Bronchial epithelial cell (primary cell): ENCODE measurements around the gene STAB1. TPM values are rescaled to one million over a fixed set of nuclear protein-coding genes. Genes with fewer than 3 reads are reported as not detected.

Experiments used
- DNase-seq: peaks from one replicate; pipeline ENCODE4 v3.0.0-alpha.2; 2010; ENCODE audit warnings: low read depth
- FAIRE-seq: peaks from 2 replicates; lab custom pipeline; 2011; peaks lifted over from hg19 to GRCh38; lab: Jason Lieb, UNC
- H3K27me3 ChIP-seq: 2 replicates; pipeline ENCODE4 v1.5.1; 2011; ENCODE audit warnings: low read length; ENCODE audit not compliant: control insufficient read depth, insufficient read depth
- H3K36me3 ChIP-seq: 2 replicates; pipeline ENCODE4 v1.5.1; 2011; ENCODE audit warnings: low read length; ENCODE audit not compliant: control insufficient read depth, insufficient read depth
- H3K4me3 ChIP-seq: 2 replicates; pipeline ENCODE4 v1.5.1; 2011; ENCODE audit warnings: mild to moderate bottlenecking, low read depth, low read length, control low read depth
- total RNA-seq: library from RNA; depleted of rRNA; stranded (reverse); fragments of >200 nt; gene quantifications from 2 replicates; pipeline ENCODE4 v1.2.1, GENCODE V29; 2014
- TF ChIP-seq, protein P1 (sequence below): IDR thresholded peaks from 2 replicates; pipeline ENCODE4 v1.5.1; 2011; ENCODE audit warnings: mild to moderate bottlenecking, moderate library complexity, low read length, control low read depth, inconsistent platforms; ENCODE audit not compliant: insufficient read depth, severe bottlenecking

The STAB1 gene
- total RNA-seq, 1 donor from 2014 or later: under 0.01 TPM

DNA sequence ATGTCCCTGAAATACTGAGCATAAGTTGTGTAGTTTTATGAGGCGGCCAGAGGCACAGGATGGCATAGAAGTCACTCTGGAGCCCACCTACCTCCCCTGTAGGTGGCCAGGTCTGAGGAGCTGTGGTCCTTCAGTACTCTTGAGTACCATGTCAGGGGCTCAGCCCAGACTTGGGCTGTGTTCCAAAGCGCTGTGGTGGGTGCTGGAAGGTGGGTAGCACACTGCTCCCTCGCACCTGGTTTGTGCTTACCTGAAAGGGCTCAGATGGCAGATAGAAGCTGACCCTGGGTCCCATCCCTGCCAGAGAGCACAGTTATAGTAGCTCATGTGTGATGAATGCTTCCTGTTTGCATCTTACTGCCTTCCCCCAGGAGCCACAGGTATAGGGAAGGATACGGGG lies 24.2 kb upstream of the STAB1 start:
- TF ChIP-seq, protein P1, sequence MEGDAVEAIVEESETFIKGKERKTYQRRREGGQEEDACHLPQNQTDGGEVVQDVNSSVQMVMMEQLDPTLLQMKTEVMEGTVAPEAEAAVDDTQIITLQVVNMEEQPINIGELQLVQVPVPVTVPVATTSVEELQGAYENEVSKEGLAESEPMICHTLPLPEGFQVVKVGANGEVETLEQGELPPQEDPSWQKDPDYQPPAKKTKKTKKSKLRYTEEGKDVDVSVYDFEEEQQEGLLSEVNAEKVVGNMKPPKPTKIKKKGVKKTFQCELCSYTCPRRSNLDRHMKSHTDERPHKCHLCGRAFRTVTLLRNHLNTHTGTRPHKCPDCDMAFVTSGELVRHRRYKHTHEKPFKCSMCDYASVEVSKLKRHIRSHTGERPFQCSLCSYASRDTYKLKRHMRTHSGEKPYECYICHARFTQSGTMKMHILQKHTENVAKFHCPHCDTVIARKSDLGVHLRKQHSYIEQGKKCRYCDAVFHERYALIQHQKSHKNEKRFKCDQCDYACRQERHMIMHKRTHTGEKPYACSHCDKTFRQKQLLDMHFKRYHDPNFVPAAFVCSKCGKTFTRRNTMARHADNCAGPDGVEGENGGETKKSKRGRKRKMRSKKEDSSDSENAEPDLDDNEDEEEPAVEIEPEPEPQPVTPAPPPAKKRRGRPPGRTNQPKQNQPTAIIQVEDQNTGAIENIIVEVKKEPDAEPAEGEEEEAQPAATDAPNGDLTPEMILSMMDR: no peak
- H3K36me3 ChIP-seq: peaks cover 31% of the 10 kb centered on the region

DNA sequence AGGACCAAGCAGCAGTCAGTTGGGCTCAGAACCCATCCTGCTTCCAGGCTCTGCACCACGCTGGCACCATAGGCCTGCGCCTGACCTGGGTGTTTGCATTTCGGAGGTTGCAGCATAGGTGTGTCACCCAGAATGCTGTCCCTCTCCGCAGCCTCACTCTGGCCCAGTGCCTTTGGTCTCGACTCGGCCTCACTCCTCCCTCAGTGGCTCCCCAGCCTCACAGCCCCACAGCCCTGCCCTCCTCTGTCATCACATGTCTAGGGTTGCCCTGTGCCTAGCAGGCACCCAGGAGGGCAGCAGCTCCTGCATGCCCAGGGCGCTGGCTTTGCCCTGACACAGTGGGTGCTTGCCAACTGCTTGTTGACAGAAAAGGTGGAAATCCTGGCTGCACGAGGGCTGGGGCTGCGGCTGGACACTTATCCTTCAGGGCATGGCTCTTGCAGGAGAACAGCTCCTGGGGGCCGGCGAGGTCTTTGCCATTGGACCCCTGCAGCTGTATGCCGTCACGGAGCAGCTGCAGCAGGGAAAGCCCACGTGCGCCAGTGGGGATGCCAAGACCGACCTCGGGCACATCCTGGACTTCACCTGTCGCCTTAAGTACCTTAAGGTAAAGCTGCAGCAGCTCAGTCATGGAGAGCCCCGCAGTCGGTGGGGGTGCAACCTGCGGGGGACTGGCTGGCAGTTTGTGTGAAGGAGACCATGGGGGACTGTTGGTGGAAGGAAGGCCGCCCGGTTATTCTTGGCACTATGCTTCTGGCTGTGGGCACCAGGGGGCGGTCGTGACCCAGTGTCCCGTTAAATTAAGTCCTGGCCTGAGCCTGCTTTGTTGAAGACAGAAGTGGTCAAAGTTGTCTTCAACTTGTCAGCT lies 23.5 kb upstream of the STAB1 start:
- Histone ChIP-seq H3K36me3 (peaks cover 36% of the 10 kb centered on the region), H3K4me3 (no peak overlapping the region), H3K27me3 (no peaks in the 10 kb centered on the region)
- TF ChIP-seq, protein P1: peak; percentile 92
- DNase-seq (peak; percentile 74), FAIRE-seq (no peak)

More for the DNA sequence above, 24.2 kb upstream of the STAB1 start:
- FAIRE-seq (peak; percentile 70), DNase-seq (no peak)
- no peaks in the 10 kb centered on the region for H3K27me3 ChIP-seq
- no peak overlapping the region for H3K4me3 ChIP-seq

DNA sequence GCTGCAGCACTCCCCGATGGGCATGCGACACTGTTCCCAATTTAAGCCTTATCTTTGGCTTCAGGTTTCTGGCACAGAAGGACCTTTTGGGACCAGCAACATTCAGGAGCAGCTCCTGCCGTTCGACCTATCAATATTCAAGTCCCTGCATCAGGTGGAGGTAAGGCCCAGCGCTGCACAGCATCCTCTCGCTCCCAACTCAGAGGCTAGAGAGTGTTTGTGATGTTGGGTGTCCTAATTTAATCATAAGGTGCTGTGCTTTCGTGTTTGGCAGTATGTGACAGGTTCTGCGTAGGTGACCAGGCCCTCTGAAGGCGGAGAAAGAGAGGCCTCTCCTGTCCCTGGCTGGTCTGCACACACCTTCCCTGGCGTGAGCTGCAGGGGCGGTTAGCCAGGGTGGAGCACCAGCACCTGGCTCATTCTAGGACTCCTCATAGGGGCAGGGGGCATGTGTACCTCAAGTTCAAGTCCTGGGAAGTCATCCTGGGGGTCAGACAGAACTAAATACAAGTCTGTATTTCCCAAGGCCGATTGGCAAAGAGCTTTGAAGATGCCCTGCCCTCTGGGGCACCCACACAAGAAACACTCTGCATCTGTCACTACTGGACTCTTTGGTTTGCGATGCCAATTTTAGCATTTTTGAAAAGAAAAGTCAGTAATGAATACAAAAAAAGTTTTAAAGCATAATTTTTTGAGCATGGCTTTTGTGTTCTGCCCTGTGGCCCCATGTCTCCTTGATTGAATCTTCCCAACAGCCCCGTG lies 22.7 kb upstream of the STAB1 start:
- DNase-seq (no peak), FAIRE-seq (no peak)
- Histone ChIP-seq H3K27me3 (no peaks in the 10 kb centered on the region), H3K4me3 (no peak overlapping the region), H3K36me3 (peaks cover 39% of the 10 kb centered on the region)
- TF ChIP-seq, protein P1: no peak

DNA sequence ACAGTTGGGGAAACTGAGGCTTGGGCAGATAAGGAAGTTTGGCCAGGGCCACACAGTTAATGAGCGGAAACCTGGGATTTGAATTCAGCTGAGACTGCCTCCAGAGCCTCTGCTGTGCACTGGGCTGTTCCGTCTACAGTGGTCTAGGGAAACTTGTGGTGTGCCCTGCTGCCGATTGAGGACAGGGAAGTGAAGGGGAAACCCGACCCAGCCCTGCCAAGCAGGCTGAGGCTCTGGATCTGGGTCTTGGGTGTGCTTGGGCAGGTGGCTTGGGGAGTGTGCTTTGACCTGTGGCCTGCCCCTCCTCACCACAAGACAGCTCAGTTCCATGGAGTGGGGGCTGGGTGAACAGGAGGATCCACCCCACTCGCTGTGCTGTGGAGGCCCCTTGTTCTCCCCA lies 22.1 kb upstream of the STAB1 start:
- peaks cover 43% of the 10 kb centered on the region for H3K36me3 ChIP-seq
- no peaks in the 10 kb centered on the region for H3K27me3 ChIP-seq
- no peak overlapping the region for H3K4me3 ChIP-seq
- TF ChIP-seq, protein P1: no peak
- FAIRE-seq (no peak), DNase-seq (no peak)

DNA sequence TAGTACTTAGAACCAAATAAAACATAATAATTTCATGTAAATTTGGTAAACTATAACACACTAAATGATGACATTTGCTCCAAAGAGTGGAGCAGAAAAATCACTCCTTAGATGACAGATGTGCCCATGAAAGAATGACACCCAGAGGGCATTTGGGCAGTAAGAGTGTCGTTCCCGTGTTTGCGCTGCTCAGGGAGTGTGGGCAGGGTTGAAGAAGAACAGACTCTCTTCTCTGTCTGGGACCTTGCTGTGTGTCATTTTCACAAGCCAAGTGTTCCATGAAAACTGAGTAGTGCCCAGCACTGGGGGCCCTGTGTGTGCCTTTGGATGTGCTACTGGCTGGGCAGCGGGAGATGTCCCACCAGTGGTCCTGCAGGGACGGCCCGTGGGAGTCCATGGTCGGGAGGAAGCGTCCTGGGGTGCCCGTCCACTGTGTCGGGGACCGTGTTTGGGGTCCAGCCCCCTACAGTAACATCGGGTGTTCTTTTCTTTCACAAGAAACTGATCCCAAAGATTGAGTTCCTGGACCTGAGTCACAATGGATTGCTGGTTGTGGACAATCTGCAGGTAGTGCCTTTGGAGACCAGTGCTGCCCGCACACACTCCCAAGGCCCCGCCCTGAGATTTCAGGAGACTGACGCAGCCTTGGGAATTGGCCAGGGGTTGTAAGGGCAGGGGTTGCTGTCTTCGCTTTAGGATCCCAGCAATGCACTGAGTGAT lies 17.9 kb upstream of the STAB1 start:
- no peak for DNase-seq
- TF ChIP-seq, protein P1: no peak
- H3K4me3 ChIP-seq: no peak overlapping the region
- no peak for FAIRE-seq
- H3K36me3 ChIP-seq: peaks cover 54% of the 10 kb centered on the region
- H3K27me3 ChIP-seq: no peaks in the 10 kb centered on the region
